ENCODE data around the gene TBPL2. TPM values are rescaled to one million over a fixed set of nuclear protein-coding genes. Genes with fewer than 3 reads are reported as not detected.

TBPL2 gene
- total RNA-seq (not detected), polyA plus RNA-seq (not detected)

DNA sequence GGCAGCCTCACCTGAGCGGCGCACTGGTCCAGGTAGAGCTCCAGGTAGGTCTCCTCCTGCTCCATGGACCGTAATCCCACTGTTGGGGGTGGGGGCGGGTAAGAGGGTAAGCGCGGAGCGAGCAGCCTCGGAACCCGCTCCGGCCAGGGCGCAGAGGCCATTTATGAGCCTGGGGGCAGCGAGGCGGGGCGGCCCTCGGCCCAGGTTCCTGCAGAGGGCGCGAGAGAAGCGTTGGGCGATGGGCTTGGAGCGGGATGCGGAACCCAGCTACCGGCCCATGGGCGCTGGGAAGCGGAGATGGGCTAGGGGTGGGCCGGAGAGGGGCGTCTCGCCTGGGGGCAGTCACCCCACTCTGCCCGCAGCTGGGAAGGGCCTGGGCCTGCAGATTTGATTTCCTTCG lies at the start of gene TBPL2:
TBPL2 (minus strand) TSS at position 232 of the 400 bp plus-strand sequence; CDS start at position 65, 167 bp downstream.
- TF ChIP-seq GABPA (IDR thresholded peaks at IDR 0.05 in 1 of 2, conservative IDR thresholded peaks at IDR 0.05 in 1 of 2) (no peak), JUND (IDR thresholded peaks at IDR 0.05) (no peak)
- H3K9me3 ChIP-seq (ENCODE audit: control insufficient read depth in 4 of 4, low read length in 3 of 4), result peaks cover 0 to 4% (median 0%) of the 10 kb centered on the region in 4 donors
- 36% methylated on average over 29 of the region's 29 CpGs for WGBS
- H3K27me3 ChIP-seq (ENCODE audit: control insufficient read depth in 4 of 4, insufficient read depth in 4 of 4, low read length in 3 of 4), result no peaks in the 10 kb centered on the region
- H3K36me3 ChIP-seq (ENCODE audit: control insufficient read depth in 4 of 4, insufficient read depth in 3 of 4, low read depth in 1 of 4, low read length in 3 of 4), result no peaks in the 10 kb centered on the region
- no peak for DNase-seq (ENCODE audit: low spot score)
- no peak within 1 kb of the TSS for H3K27ac ChIP-seq (ENCODE audit: low read depth in 1 of 2, low read length in 2 of 2)
- H3K9ac ChIP-seq (ENCODE audit: low read depth in 1 of 2, low read length in 2 of 2), result no peak within 1 kb of the TSS
- H3K4me3 ChIP-seq (ENCODE audit: low read depth in 1 of 3, low read length in 3 of 3), result no peak within 1 kb of the TSS
- no peaks in the 10 kb centered on the region for H3K4me1 ChIP-seq (ENCODE audit: control insufficient read depth in 4 of 4, insufficient read depth in 4 of 4, low read length in 3 of 4)

DNA sequence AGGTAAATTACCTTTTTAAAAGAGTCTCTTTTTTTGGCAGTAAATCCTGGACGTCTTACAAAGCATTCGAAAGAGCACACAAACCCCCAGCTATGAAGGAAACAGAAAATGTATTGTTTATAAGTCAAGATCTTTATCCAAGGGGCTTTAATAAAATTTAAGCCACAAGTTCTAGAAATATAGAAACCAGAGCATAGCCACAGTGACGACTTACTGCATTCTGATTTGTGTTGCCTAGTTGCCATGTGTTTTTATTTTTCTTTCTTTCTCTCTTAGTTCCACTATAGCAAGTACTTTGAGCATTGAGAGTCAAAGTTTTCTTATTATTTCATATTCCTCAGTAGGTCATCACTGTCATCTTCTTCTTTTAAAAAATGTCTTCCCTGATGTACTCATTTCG lies 47.8 kb upstream of the TBPL2 start:
- no peaks in the 10 kb centered on the region for H3K36me3 ChIP-seq (ENCODE audit: control insufficient read depth in 4 of 4, insufficient read depth in 3 of 4, low read depth in 1 of 4, low read length in 3 of 4)
- no peak overlapping the region for H3K4me3 ChIP-seq (ENCODE audit: low read depth in 1 of 3, low read length in 3 of 3)
- H3K4me1 ChIP-seq (ENCODE audit: control insufficient read depth in 4 of 4, insufficient read depth in 4 of 4, low read length in 3 of 4), result no peaks in the 10 kb centered on the region
- no peak for DNase-seq (ENCODE audit: low spot score)
- TF ChIP-seq RXRA (IDR thresholded peaks at IDR 0.05) (no peak), YY1 (IDR thresholded peaks at IDR 0.05) (no peak), EGR1 (IDR thresholded peaks at IDR 0.05; ENCODE audit: low read depth in 2 of 2) (no peak), HNF4G (IDR thresholded peaks at IDR 0.05) (no peak), GABPA (IDR thresholded peaks at IDR 0.05 in 1 of 2, conservative IDR thresholded peaks at IDR 0.05 in 1 of 2) (no peak), FOXA2 (IDR thresholded peaks at IDR 0.05) (no peak), RAD21 (IDR thresholded peaks at IDR 0.05) (no peak), JUND (IDR thresholded peaks at IDR 0.05) (no peak), SP1 (IDR thresholded peaks at IDR 0.05) (no peak), HNF4A (conservative IDR thresholded peaks at IDR 0.05) (no peak), FOXA1 (IDR thresholded peaks at IDR 0.05) (no peak), TAF1 (conservative IDR thresholded peaks at IDR 0.05) (no peak), NR2F2 (IDR thresholded peaks at IDR 0.05) (no peak)
- TF ChIP-seq, protein P1, sequence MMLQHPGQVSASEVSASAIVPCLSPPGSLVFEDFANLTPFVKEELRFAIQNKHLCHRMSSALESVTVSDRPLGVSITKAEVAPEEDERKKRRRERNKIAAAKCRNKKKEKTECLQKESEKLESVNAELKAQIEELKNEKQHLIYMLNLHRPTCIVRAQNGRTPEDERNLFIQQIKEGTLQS (IDR thresholded peaks at IDR 0.05), result no peak
- TF ChIP-seq, protein P2, sequence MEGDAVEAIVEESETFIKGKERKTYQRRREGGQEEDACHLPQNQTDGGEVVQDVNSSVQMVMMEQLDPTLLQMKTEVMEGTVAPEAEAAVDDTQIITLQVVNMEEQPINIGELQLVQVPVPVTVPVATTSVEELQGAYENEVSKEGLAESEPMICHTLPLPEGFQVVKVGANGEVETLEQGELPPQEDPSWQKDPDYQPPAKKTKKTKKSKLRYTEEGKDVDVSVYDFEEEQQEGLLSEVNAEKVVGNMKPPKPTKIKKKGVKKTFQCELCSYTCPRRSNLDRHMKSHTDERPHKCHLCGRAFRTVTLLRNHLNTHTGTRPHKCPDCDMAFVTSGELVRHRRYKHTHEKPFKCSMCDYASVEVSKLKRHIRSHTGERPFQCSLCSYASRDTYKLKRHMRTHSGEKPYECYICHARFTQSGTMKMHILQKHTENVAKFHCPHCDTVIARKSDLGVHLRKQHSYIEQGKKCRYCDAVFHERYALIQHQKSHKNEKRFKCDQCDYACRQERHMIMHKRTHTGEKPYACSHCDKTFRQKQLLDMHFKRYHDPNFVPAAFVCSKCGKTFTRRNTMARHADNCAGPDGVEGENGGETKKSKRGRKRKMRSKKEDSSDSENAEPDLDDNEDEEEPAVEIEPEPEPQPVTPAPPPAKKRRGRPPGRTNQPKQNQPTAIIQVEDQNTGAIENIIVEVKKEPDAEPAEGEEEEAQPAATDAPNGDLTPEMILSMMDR (IDR thresholded peaks at IDR 0.05; ENCODE audit: low read depth, low read length, missing input control), result no peak
- TF ChIP-seq, protein P3, sequence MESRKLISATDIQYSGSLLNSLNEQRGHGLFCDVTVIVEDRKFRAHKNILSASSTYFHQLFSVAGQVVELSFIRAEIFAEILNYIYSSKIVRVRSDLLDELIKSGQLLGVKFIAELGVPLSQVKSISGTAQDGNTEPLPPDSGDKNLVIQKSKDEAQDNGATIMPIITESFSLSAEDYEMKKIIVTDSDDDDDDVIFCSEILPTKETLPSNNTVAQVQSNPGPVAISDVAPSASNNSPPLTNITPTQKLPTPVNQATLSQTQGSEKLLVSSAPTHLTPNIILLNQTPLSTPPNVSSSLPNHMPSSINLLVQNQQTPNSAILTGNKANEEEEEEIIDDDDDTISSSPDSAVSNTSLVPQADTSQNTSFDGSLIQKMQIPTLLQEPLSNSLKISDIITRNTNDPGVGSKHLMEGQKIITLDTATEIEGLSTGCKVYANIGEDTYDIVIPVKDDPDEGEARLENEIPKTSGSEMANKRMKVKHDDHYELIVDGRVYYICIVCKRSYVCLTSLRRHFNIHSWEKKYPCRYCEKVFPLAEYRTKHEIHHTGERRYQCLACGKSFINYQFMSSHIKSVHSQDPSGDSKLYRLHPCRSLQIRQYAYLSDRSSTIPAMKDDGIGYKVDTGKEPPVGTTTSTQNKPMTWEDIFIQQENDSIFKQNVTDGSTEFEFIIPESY (IDR thresholded peaks at IDR 0.05), result no peak
- TF ChIP-seq, protein P4, sequence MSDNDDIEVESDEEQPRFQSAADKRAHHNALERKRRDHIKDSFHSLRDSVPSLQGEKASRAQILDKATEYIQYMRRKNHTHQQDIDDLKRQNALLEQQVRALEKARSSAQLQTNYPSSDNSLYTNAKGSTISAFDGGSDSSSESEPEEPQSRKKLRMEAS (IDR thresholded peaks at IDR 0.05), result no peak
- TF ChIP-seq, protein P5, sequence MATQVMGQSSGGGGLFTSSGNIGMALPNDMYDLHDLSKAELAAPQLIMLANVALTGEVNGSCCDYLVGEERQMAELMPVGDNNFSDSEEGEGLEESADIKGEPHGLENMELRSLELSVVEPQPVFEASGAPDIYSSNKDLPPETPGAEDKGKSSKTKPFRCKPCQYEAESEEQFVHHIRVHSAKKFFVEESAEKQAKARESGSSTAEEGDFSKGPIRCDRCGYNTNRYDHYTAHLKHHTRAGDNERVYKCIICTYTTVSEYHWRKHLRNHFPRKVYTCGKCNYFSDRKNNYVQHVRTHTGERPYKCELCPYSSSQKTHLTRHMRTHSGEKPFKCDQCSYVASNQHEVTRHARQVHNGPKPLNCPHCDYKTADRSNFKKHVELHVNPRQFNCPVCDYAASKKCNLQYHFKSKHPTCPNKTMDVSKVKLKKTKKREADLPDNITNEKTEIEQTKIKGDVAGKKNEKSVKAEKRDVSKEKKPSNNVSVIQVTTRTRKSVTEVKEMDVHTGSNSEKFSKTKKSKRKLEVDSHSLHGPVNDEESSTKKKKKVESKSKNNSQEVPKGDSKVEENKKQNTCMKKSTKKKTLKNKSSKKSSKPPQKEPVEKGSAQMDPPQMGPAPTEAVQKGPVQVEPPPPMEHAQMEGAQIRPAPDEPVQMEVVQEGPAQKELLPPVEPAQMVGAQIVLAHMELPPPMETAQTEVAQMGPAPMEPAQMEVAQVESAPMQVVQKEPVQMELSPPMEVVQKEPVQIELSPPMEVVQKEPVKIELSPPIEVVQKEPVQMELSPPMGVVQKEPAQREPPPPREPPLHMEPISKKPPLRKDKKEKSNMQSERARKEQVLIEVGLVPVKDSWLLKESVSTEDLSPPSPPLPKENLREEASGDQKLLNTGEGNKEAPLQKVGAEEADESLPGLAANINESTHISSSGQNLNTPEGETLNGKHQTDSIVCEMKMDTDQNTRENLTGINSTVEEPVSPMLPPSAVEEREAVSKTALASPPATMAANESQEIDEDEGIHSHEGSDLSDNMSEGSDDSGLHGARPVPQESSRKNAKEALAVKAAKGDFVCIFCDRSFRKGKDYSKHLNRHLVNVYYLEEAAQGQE (IDR thresholded peaks at IDR 0.05), result no peak
- H3K27ac ChIP-seq (ENCODE audit: low read depth in 1 of 2, low read length in 2 of 2), result no peak overlapping the region
- no peaks in the 10 kb centered on the region for H3K9me3 ChIP-seq (ENCODE audit: control insufficient read depth in 4 of 4, low read length in 3 of 4)
- no peak overlapping the region for H3K9ac ChIP-seq (ENCODE audit: low read depth in 1 of 2, low read length in 2 of 2)
- 66% methylated on average over 4 of the region's 4 CpGs for WGBS
- H3K27me3 ChIP-seq (ENCODE audit: control insufficient read depth in 4 of 4, insufficient read depth in 4 of 4, low read length in 3 of 4), result no peaks in the 10 kb centered on the region
